ENCODE data around the gene CAT.

Gene CAT

GRCh38 chr11:34425867-34426266, 12.9 kb upstream of the CAT start:
- DNase-seq (ENCODE audit: extremely low read depth, insufficient read length): no peak
- no peaks in the 10 kb centered on the region for H3K36me3 ChIP-seq (ENCODE audit: control insufficient read depth, insufficient read depth, low read length)
- no peak for TF ChIP-seq CTCF (IDR thresholded peaks at IDR 0.05; ENCODE audit: insufficient read depth, low read length, poor library complexity, severe bottlenecking)
- no peak overlapping the region for H3K4me3 ChIP-seq (replicated peaks; ENCODE audit: low read depth, low read length)
- no peaks in the 10 kb centered on the region for H3K27me3 ChIP-seq (replicated peaks; ENCODE audit: control insufficient read depth, insufficient read depth, low read length)

GRCh38 chr11:34426766-34427185, 12.0 kb upstream of the CAT start:
- H3K36me3 ChIP-seq (ENCODE audit: control insufficient read depth, insufficient read depth, low read length): no peaks in the 10 kb centered on the region
- H3K4me3 ChIP-seq (replicated peaks; ENCODE audit: low read depth, low read length): no peak overlapping the region
- DNase-seq (ENCODE audit: extremely low read depth, insufficient read length): no peak
- no peaks in the 10 kb centered on the region for H3K27me3 ChIP-seq (replicated peaks; ENCODE audit: control insufficient read depth, insufficient read depth, low read length)
- TF ChIP-seq CTCF (IDR thresholded peaks at IDR 0.05; ENCODE audit: insufficient read depth, low read length, poor library complexity, severe bottlenecking): no peak

- Histone ChIP-seq H3K4me3 (replicated peaks; ENCODE audit: low read depth, low read length) (no peak overlapping the region), H3K27me3 (replicated peaks; ENCODE audit: control insufficient read depth, insufficient read depth, low read length) (no peaks in the 10 kb centered on the region), H3K36me3 (ENCODE audit: control insufficient read depth, insufficient read depth, low read length) (no peaks in the 10 kb centered on the region)
- TF ChIP-seq CTCF (IDR thresholded peaks at IDR 0.05; ENCODE audit: insufficient read depth, low read length, poor library complexity, severe bottlenecking): no peak
- no peak for DNase-seq (ENCODE audit: extremely low read depth, insufficient read length)
These were observed 11.4 kb upstream of the CAT start for GRCh38 chr11:34427186-34427805.

GRCh38 chr11:34431979-34432378, 6.8 kb upstream of the CAT start:
- no peak for TF ChIP-seq CTCF (IDR thresholded peaks at IDR 0.05; ENCODE audit: insufficient read depth, low read length, poor library complexity, severe bottlenecking)
- no peaks in the 10 kb centered on the region for H3K27me3 ChIP-seq (replicated peaks; ENCODE audit: control insufficient read depth, insufficient read depth, low read length)
- no peak overlapping the region for H3K4me3 ChIP-seq (replicated peaks; ENCODE audit: low read depth, low read length)
- H3K36me3 ChIP-seq (ENCODE audit: control insufficient read depth, insufficient read depth, low read length): no peaks in the 10 kb centered on the region
- no peak for DNase-seq (ENCODE audit: extremely low read depth, insufficient read length)

GRCh38 chr11:34432822-34433221, 5.9 kb upstream of the CAT start:
- TF ChIP-seq CTCF (IDR thresholded peaks at IDR 0.05; ENCODE audit: insufficient read depth, low read length, poor library complexity, severe bottlenecking): no peak
- Histone ChIP-seq H3K27me3 (replicated peaks; ENCODE audit: control insufficient read depth, insufficient read depth, low read length) (no peaks in the 10 kb centered on the region), H3K4me3 (replicated peaks; ENCODE audit: low read depth, low read length) (no peak overlapping the region), H3K36me3 (ENCODE audit: control insufficient read depth, insufficient read depth, low read length) (no peaks in the 10 kb centered on the region)
- DNase-seq (ENCODE audit: extremely low read depth, insufficient read length): no peak

- DNase-seq (ENCODE audit: extremely low read depth, insufficient read length): no peak
- no peak for TF ChIP-seq CTCF (IDR thresholded peaks at IDR 0.05; ENCODE audit: insufficient read depth, low read length, poor library complexity, severe bottlenecking)
- no peaks in the 10 kb centered on the region for H3K27me3 ChIP-seq (replicated peaks; ENCODE audit: control insufficient read depth, insufficient read depth, low read length)
These were observed 4.8 kb upstream of the CAT start for GRCh38 chr11:34433899-34434298.

More at GRCh38 chr11:34433899-34434298, 4.8 kb upstream of the CAT start:
- Histone ChIP-seq H3K4me3 (replicated peaks; ENCODE audit: low read depth, low read length) (no peak overlapping the region), H3K36me3 (ENCODE audit: control insufficient read depth, insufficient read depth, low read length) (no peaks in the 10 kb centered on the region)

All from GM06990 (cell line).